GM21529 (cell line): ENCODE results near the gene COL12A1.

Experiments used
- ATAC-seq: cut with Tn5 transposase; IDR thresholded peaks from one replicate; pipeline ENCODE4 v1.9.1; 2021; ENCODE audit not compliant: unreplicated experiment

The COL12A1 gene

GRCh38 chr6:75145211-75145610 is 60.6 kb downstream of the COL12A1 start:
- ATAC-seq = no peak

- ATAC-seq = no peak
Measured at GRCh38 chr6:75144386-75144785, 61.5 kb downstream of the COL12A1 start.

GRCh38 chr6:75143191-75143590 is 62.7 kb downstream of the COL12A1 start:
- ATAC-seq = no peak

GRCh38 chr6:75142721-75143120 is 63.1 kb downstream of the COL12A1 start:
- no peak for ATAC-seq

GRCh38 chr6:75135876-75136275 is 70.0 kb downstream of the COL12A1 start:
- ATAC-seq = no peak

- no peak for ATAC-seq
Measured at GRCh38 chr6:75135450-75135849, 70.4 kb downstream of the COL12A1 start.

- ATAC-seq = no peak
Measured at GRCh38 chr6:75130784-75131183, 75.1 kb downstream of the COL12A1 start.

- no peak for ATAC-seq
Measured at GRCh38 chr6:75128878-75129570, 76.8 kb downstream of the COL12A1 start.

- no peak for ATAC-seq
Measured at GRCh38 chr6:75126518-75126917, 79.3 kb downstream of the COL12A1 start.

GRCh38 chr6:75124983-75125382 is 80.9 kb downstream of the COL12A1 start:
- no peak for ATAC-seq

- no peak for ATAC-seq
Measured at GRCh38 chr6:75124085-75124484, 81.8 kb downstream of the COL12A1 start.

GRCh38 chr6:75118925-75119515 is 86.8 kb downstream of the COL12A1 start:
- no peak for ATAC-seq

GRCh38 chr6:75117701-75118100 is 88.2 kb downstream of the COL12A1 start:
- no peak for ATAC-seq

- no peak for ATAC-seq
Measured at GRCh38 chr6:75116946-75117345, 88.9 kb downstream of the COL12A1 start.

- no peak for ATAC-seq
Measured at GRCh38 chr6:75115481-75115880, 90.4 kb downstream of the COL12A1 start.

GRCh38 chr6:75114806-75115205 is 91.0 kb downstream of the COL12A1 start:
- ATAC-seq = no peak

- ATAC-seq = no peak
Measured at GRCh38 chr6:75114195-75114594, 91.7 kb downstream of the COL12A1 start.

- ATAC-seq = no peak
Measured at GRCh38 chr6:75113446-75113845, 92.4 kb downstream of the COL12A1 start.

GRCh38 chr6:75109765-75110164 is 96.1 kb downstream of the COL12A1 start:
- no peak for ATAC-seq

- ATAC-seq = no peak
Measured at GRCh38 chr6:75109022-75109421, 96.8 kb downstream of the COL12A1 start.

GRCh38 chr6:75108333-75108974 is 97.4 kb downstream of the COL12A1 start:
- no peak for ATAC-seq

- ATAC-seq = no peak
Measured at GRCh38 chr6:75107913-75108312, 97.9 kb downstream of the COL12A1 start.
